MM.1S (cell line): ENCODE measurements around the gene FGF3.

Experiments used
- CTCF ChIP-seq: fragments of 300-600 bp; sonication (generic); IDR thresholded peaks from 2 replicates; pipeline ENCODE4 v1.5.1; 2016; ENCODE audit warnings: antibody characterized with exemption, low read length, mixed read lengths
- EZH2 ChIP-seq: fragments of 300-600 bp; sonication (generic); optimal IDR thresholded peaks from 2 replicates; pipeline ENCODE3; 2017; ENCODE audit warnings: low read depth, mild to moderate bottlenecking, antibody characterized with exemption, low read length, mixed read lengths

DNA sequence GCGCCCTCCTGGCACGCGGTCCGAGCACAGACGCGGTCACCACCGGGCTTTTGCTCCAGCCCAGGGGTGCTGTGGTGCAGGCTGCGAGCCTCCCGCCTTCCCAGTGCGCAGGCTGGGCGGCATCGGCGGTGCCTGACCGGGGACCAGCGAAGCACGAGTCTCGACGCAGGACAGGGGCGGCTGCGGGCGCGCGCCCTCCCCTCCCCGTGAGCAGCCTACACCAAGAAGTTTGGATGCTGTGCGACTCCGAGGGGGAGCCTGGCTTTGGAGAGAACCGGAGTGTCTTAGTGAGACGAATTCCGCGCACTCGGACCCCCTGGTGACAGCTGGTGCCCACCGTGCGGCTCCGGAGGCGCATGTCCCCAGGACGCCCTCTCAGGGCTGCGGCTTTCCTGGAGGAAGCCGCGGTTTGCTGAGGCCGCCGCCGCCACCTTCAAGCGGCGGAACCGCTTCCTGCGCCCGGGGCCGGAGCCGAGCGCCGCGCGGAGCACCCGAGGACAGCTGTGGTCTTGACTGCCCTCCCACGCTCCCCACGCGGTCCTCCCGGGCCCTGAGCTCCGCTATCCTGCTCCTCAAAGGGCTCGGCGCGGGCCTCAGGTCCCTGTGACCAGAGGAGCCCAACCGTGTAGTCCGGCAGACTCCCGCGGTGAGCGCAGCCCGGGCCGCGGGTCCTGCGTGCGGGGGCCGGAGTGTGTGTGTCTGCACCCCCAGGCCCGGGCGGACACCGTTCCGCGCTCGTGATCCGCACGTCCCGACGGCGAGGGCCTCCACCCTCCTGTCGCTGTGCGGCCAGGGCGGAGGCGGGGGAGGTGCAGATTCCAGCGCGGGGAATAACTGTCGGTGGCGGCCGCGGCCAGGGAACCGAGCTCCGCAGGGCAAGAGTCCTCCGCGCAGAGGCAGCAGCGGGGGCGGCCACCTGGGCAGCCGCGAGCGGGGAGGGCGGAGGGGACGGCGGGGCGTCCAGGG is 1.7 kb downstream of the FGF3 start:
- no peak for TF ChIP-seq EZH2
- no peak for TF ChIP-seq CTCF
